Measurements from ENCODE around the gene SCAPER.
"Not testable (repeated sequence)": the region's sequence is repeated elsewhere in the genome, so short reads cannot be mapped to it uniquely, and the experiment has no call there.

The SCAPER gene

GRCh38 chr15:76904461-76905012, 603 bp downstream of the SCAPER start:
- no peak for DNase-seq (ENCODE audit: low read depth in 2 of 2)

DNA sequence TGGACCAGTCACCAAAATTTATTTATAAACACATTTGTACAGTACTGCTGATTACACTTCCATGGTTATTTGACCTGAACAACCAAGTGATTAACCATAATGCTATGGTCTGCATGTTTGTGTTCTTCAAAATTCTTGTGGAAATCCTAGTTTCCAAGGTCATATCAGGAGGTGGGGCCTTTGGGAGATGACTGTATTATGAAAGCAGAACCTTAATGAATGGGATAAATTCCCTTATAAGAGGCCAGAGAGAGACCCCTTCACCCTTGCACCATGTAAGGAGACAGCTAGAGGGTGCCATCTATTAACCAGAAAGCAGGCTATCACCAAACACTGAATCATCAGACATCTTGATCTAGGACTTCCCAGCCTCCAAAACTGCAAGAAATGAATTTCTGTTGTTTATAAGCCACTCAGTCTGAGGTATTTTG, 1.9 kb downstream of the SCAPER start:
- DNase-seq (ENCODE audit: low read depth in 2 of 2): no peak

DNA sequence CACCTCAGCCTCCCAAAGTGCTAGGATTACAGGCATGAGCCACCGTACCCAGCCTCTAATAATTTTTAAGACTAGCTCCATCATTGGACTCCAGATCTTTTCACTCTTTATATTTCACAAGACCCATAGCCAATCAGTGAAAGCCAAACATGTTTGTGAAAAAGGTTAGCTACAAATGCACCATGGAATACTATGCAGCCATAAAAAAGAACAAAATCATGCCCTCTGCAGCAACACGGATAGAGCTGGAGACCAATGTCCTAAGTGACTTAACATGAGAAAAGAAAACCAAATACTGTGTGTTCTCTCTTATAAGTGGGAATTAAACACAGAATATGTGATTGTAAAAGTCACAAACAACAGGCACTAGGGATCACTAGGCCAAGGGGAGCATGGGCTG, 3.2 kb downstream of the SCAPER start:
- no peak for DNase-seq (ENCODE audit: low read depth in 2 of 2)

DNA sequence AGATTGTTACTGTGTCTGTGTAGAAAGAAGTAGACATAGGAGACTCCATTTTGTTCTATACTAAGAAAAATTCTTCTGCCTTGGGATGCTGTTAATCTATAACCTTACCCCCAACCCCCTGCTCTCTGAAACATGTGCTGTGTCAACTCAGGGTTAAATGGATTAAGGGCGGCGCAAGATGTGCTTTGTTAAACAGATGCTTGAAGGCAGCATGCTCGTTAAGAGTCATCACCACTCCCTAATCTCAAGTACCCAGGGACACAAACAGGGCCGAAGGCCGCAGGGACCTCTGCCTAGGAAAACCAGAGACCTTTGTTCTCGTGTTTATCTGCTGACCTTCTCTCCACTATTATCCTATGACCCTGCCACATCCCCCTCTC, 5.2 kb downstream of the SCAPER start:
- DNase-seq (ENCODE audit: low read depth in 2 of 2): not testable (repeated sequence)

GRCh38 chr15:76899176-76899930, 5.8 kb downstream of the SCAPER start:
- not testable (repeated sequence) for DNase-seq (ENCODE audit: low read depth in 2 of 2)

- DNase-seq (ENCODE audit: low read depth in 2 of 2): no peak
Measured at GRCh38 chr15:76898102-76898501, 7.0 kb downstream of the SCAPER start.

DNA sequence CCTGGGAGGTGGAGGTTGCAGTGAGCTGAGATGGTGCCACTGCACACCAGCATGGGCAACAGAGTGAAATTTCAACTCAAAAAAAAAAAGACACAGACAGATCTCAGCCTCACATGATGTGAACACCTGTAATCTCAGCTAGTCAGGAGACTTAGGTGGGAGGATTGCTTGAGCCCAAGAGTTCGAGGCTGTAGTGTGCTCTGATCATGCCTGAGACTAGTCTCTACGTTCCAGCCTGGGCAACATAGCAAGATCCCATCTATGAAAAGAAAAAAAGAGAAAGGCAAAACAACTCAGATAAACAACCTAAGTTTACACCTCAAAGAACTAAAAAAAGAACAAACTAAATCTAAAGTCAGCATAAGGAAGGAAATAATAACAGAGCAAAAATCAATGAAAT, 11.0 kb downstream of the SCAPER start:
- no peak for DNase-seq (ENCODE audit: low read depth in 2 of 2)

- DNase-seq (ENCODE audit: low read depth in 2 of 2): not testable (repeated sequence)
Measured at GRCh38 chr15:76892836-76893235, 12.3 kb downstream of the SCAPER start.

DNA sequence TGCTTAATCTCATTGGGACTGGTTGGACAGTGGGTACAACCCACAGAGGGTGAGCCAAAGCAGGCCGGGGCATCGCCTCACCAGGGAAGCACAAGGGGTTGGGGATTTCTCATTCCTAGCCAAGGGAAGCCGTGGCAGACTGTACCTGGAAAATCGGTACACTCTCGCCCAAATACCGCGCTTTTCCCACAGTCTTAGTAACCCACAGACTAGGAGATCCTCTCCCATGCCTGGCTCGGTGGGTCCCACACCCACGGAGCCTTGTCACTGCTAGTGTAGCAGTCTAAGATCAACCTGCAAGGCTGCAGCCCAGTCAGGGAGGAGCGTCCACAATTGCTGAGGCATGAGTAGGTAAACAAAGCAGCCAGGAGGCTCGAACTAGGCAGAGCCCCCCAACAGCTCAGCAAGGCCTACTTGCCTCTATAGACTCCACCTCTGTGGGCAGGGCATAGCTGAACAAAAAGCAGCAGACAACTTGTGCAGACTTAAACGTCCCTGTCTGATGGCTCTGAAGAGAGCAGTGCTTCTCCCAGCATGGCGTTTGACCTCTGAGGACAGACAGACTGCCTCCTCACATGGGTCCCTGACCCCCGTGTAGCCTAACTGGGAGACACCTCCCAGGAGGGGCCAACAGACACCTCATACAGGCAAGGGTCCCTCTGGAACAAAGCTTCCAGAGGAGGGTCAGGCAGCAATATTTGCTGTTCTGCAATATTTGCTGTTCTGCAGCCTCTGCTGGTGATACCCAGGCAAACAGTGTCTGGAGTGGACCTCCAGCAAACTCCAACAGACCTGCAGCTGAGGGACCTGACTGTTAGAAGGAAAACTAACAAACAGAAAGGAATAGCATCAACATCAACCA, 17.6 kb downstream of the SCAPER start:
- DNase-seq (ENCODE audit: low read depth in 2 of 2): not testable (repeated sequence)

DNA sequence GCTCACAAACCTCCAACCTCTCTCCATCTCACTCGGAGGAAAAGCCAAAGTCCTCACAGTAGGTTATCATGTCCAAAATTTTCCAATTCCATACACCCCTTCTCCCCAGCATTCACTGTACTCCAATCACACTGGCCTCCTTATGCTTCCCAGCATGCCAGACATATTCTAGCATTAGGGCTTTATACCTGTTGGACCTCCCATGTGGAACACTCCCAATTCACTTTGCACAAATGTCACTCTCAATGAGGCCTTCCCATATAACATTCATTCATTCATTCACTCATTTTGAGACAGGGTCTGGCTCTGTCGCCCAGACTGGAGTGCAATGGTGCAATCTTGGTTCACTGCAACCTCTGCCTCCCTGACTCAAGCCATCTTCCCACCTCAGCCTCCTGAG, 19.9 kb downstream of the SCAPER start:
- no peak for DNase-seq (ENCODE audit: low read depth in 2 of 2)

- DNase-seq (ENCODE audit: low read depth in 2 of 2): no peak
Measured at GRCh38 chr15:76875911-76876310, 29.2 kb downstream of the SCAPER start.

- not testable (repeated sequence) for DNase-seq (ENCODE audit: low read depth in 2 of 2)
Measured at GRCh38 chr15:76873066-76873465, 32.1 kb downstream of the SCAPER start.

- DNase-seq (ENCODE audit: low read depth in 2 of 2): no peak
Measured at GRCh38 chr15:76871930-76872329, 33.2 kb downstream of the SCAPER start.

- DNase-seq (ENCODE audit: low read depth in 2 of 2): no peak
Measured at GRCh38 chr15:76868740-76869139, 36.4 kb downstream of the SCAPER start.

DNA sequence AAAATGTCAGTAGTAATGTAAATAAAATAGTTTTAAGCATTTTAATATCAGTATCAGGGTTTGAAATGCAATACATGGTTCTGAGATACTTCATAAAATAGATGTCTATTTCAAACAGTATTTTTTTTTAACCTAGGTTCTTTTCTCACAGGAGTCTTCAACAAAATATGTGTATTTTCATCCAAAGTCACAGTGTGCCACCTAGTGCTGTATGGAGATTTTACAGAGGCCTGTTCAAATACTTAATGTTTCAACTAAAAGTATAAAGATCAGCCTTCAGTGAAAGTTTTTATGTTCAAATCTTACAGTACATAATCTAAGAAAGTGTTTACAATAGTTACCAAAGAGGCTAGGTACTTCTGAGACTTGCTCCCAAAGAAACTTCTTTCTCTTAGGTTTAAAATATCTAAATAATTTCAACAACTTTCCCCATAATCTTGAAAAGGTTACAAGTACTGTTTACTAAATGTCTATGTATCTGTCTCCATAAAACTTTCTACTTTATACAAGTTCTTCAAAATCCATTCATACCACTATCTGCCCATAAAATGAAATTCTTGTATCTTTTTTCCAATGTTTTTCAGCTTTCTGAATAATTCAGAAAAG, 38.3 kb downstream of the SCAPER start:
- DNase-seq (ENCODE audit: low read depth in 2 of 2): no peak

- no peak for DNase-seq (ENCODE audit: low read depth in 2 of 2)
Measured at GRCh38 chr15:76866008-76866407, 39.1 kb downstream of the SCAPER start.

GRCh38 chr15:76865548-76865991, 39.6 kb downstream of the SCAPER start:
- no peak for DNase-seq (ENCODE audit: low read depth in 2 of 2)

- DNase-seq (ENCODE audit: low read depth in 2 of 2): no peak
Measured at GRCh38 chr15:76864586-76864985, 40.6 kb downstream of the SCAPER start.

GRCh38 chr15:76863693-76864092, 41.4 kb downstream of the SCAPER start:
- no peak for DNase-seq (ENCODE audit: low read depth in 2 of 2)

DNA sequence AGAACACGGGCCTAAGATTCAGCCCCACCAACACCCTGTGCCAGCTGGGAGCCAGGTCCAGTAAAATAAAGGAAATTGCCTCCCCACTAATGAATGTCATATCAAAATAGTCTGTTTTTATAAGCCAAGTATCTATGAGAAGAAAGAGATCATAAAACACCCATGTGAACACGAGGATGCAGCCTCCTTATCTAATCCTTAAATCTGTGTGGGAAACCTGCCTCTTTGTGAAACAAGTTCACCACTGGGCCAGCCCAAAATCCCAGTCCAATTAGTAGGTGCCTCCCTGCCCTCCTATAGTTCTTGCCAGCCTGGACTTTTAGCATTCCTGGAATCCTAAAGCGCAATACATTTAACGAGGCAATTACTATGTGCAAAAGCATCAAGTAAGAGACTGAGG, 42.0 kb downstream of the SCAPER start:
- DNase-seq (ENCODE audit: low read depth in 2 of 2): no peak

DNA sequence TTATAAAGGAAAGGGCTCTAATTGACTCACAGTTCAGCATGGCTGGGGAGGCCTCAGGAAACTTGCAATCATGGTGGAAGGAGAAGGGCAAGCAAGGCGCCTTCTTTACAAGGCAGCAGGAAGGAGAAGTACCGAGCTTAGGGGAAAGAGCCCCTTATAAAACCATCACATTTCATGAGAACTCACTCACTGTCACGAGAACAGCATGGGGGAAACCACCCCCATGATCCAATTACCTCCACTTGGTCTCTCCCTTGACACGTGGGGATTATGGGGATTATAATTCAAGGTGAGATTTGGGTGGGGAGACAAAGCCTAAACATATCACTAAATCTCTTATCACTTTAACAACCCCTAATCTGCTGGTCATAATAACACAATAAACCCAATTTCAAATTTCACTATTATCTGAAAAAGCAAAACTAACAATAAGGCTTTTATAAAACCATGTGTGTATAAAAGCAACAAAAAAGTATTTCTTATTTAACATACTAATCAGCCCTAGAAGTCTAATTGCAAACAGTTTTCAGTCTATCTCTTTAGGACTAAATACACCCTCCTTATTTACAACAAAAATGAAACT, 43.2 kb downstream of the SCAPER start:
- DNase-seq (ENCODE audit: low read depth in 2 of 2): no peak

GRCh38 chr15:76860201-76860600, 44.9 kb downstream of the SCAPER start:
- no peak for DNase-seq (ENCODE audit: low read depth in 2 of 2)

All from stimulated activated CD8-positive, alpha-beta memory T cell treated with anti-CD3 and anti-CD28 coated beads, Interleukin-15, amount 100 ng/mL, for 4 hours (primary cell).